ENCODE measurements around the gene NRXN3. TPM values are rescaled to one million over a fixed set of nuclear protein-coding genes. Genes with fewer than 3 reads are reported as not detected.
"Not testable (repeated sequence)": the region's sequence is repeated elsewhere in the genome, so short reads cannot be mapped to it uniquely, and the experiment has no call there.

Gene NRXN3
- polyA plus RNA-seq, 1 donor = 0.58 TPM

- no peak for DNase-seq (ENCODE audit: low read depth)
Observed at GRCh38 chr14:79057333-79057732, 887.2 kb downstream of the NRXN3 start.

GRCh38 chr14:79062226-79062625 is 892.1 kb downstream of the NRXN3 start:
- DNase-seq (ENCODE audit: low read depth) = no peak

GRCh38 chr14:79064214-79064613 is 894.0 kb downstream of the NRXN3 start:
- no peak for DNase-seq (ENCODE audit: low read depth)

- DNase-seq (ENCODE audit: low read depth) = no peak
Observed at GRCh38 chr14:79074510-79074909, 904.3 kb downstream of the NRXN3 start.

- DNase-seq (ENCODE audit: low read depth) = no peak
Observed at GRCh38 chr14:79076428-79076827, 906.3 kb downstream of the NRXN3 start.

- DNase-seq (ENCODE audit: low read depth) = no peak
Observed at GRCh38 chr14:79077096-79077495, 906.9 kb downstream of the NRXN3 start.

GRCh38 chr14:79080040-79080439 is 909.9 kb downstream of the NRXN3 start:
- DNase-seq (ENCODE audit: low read depth) = no peak

GRCh38 chr14:79082883-79083282 is 912.7 kb downstream of the NRXN3 start:
- DNase-seq (ENCODE audit: low read depth) = no peak

- no peak for DNase-seq (ENCODE audit: low read depth)
Observed at GRCh38 chr14:79083356-79083755, 913.2 kb downstream of the NRXN3 start.

- no peak for DNase-seq (ENCODE audit: low read depth)
Observed at GRCh38 chr14:79084861-79085260, 914.7 kb downstream of the NRXN3 start.

GRCh38 chr14:79089576-79089975 is 919.4 kb downstream of the NRXN3 start:
- DNase-seq (ENCODE audit: low read depth) = no peak

- no peak for DNase-seq (ENCODE audit: low read depth)
Observed at GRCh38 chr14:79090641-79091180, 920.5 kb downstream of the NRXN3 start.

GRCh38 chr14:79091381-79091963 is 921.3 kb downstream of the NRXN3 start:
- no peak for DNase-seq (ENCODE audit: low read depth)

- DNase-seq (ENCODE audit: low read depth) = no peak
Observed at GRCh38 chr14:79093531-79093930, 923.4 kb downstream of the NRXN3 start.

GRCh38 chr14:79094951-79095350 is 924.8 kb downstream of the NRXN3 start:
- DNase-seq (ENCODE audit: low read depth) = no peak

GRCh38 chr14:79096811-79097210 is 926.6 kb downstream of the NRXN3 start:
- no peak for DNase-seq (ENCODE audit: low read depth)

- DNase-seq (ENCODE audit: low read depth) = no peak
Observed at GRCh38 chr14:79098324-79098723, 928.2 kb downstream of the NRXN3 start.

- no peak for DNase-seq (ENCODE audit: low read depth)
Observed at GRCh38 chr14:79100578-79100977, 930.4 kb downstream of the NRXN3 start.

- no peak for DNase-seq (ENCODE audit: low read depth)
Observed at GRCh38 chr14:79101388-79101787, 931.2 kb downstream of the NRXN3 start.

GRCh38 chr14:79103764-79104163 is 933.6 kb downstream of the NRXN3 start:
- DNase-seq (ENCODE audit: low read depth) = no peak

GRCh38 chr14:79110564-79110963 is 940.4 kb downstream of the NRXN3 start:
- not testable (repeated sequence) for DNase-seq (ENCODE audit: low read depth)

- DNase-seq (ENCODE audit: low read depth) = no peak
Observed at GRCh38 chr14:79111987-79112501, 941.9 kb downstream of the NRXN3 start.

GRCh38 chr14:79117561-79117960 is 947.4 kb downstream of the NRXN3 start:
- no peak for DNase-seq (ENCODE audit: low read depth)

- DNase-seq (ENCODE audit: low read depth) = no peak
Observed at GRCh38 chr14:79118291-79118690, 948.1 kb downstream of the NRXN3 start.
